H1 (cell line): ENCODE data around the gene SMURF2. TPM values are rescaled to one million over a fixed set of nuclear protein-coding genes. Genes with fewer than 3 reads are reported as not detected.
A peak's percentile ranks its signal among the peaks of the same experiment; 100 is the strongest.

Source experiments
- CTCF ChIA-PET: fragments of 300-600 bp; sonication (Branson Sonifier 250); formaldehyde crosslinking; loops from one replicate; lab custom pipeline; 2021; ENCODE audit not compliant: partially characterized antibody; lab: Charles Lee
- POLR2A ChIA-PET: fragments of 300-600 bp; sonication (Branson Sonifier 250); formaldehyde crosslinking; loops from one replicate; lab custom pipeline; 2021; ENCODE audit warnings: inconsistent platforms; ENCODE audit not compliant: partially characterized antibody; lab: Charles Lee
- DNase-seq, 2 experiments: peaks; one replicate each; pipeline versions ENCODE4 v3.0.0 to v3.0.0-alpha.2; 2010 to 2022; ENCODE audit warnings: low spot score in 2 of 2, low read depth in 1 of 2, mixed read lengths in 1 of 2
- FAIRE-seq: peaks from 2 replicates; lab custom pipeline; 2011; peaks lifted over from hg19 to GRCh38; lab: Jason Lieb, UNC
- H2AFZ ChIP-seq: 2 replicates; pipeline ENCODE4 v1.8.1; 2012; ENCODE audit warnings: low read length, inconsistent platforms
- H2AK5ac ChIP-seq: 2 replicates; pipeline ENCODE4 v1.6.1; 2013; ENCODE audit warnings: low read depth, low read length
- H2BK120ac ChIP-seq: replicated peaks from 2 replicates; pipeline ENCODE3; 2013; ENCODE audit warnings: low read depth, low read length, inconsistent platforms
- H2BK12ac ChIP-seq: 2 replicates; pipeline ENCODE4 v1.6.1; 2013; ENCODE audit warnings: low read depth, low read length
- H2BK15ac ChIP-seq: 2 replicates; pipeline ENCODE4 v1.6.1; 2013; ENCODE audit warnings: low read length
- H2BK20ac ChIP-seq: 2 replicates; pipeline ENCODE4 v1.6.1; 2013; ENCODE audit warnings: low read length
- H2BK5ac ChIP-seq: 2 replicates; pipeline ENCODE4 v1.6.1; 2013; ENCODE audit warnings: low read depth, low read length
- H3K14ac ChIP-seq: 2 replicates; pipeline ENCODE4 v1.6.1; 2013; ENCODE audit warnings: inconsistent platforms; ENCODE audit not compliant: insufficient read length
- H3K18ac ChIP-seq: 2 replicates; pipeline ENCODE4 v1.6.1; 2013; ENCODE audit warnings: low read length; ENCODE audit errors: extremely low read depth
- H3K23ac ChIP-seq: 2 replicates; pipeline ENCODE4 v1.6.1; 2013; ENCODE audit warnings: inconsistent platforms; ENCODE audit not compliant: insufficient read length
- H3K23me2 ChIP-seq: 2 replicates; pipeline ENCODE4 v1.6.1; 2013; ENCODE audit warnings: low read depth, low read length
- H3K27ac ChIP-seq: 2 replicates; pipeline ENCODE4 v1.6.1; 2011; ENCODE audit warnings: low read depth, low read length, inconsistent platforms
- H3K27me3 ChIP-seq, 4 experiments: replicated peaks in 1 of 4; 1 replicate in 1 of 4; 2 replicates in 3 of 4; pipeline versions ENCODE4 v1.6.1 to v1.8.1; 2011 to 2013; ENCODE audit warnings: low read length in 3 of 4, mild to moderate bottlenecking in 3 of 4, inconsistent platforms in 2 of 4, mixed read lengths in 2 of 4, moderate library complexity in 1 of 4; ENCODE audit not compliant: control insufficient read depth in 3 of 4, insufficient read depth in 3 of 4; ENCODE audit errors: extremely low read depth in 1 of 4
- H3K36me3 ChIP-seq, 4 experiments: 2 replicates each; pipeline versions ENCODE4 v1.6.1 to v1.8.1; 2011 to 2013; ENCODE audit warnings: mild to moderate bottlenecking in 4 of 4, low read length in 3 of 4, moderate library complexity in 2 of 4, control low read depth in 1 of 4, inconsistent platforms in 1 of 4; ENCODE audit not compliant: insufficient read depth in 4 of 4, control insufficient read depth in 2 of 4
- H3K4ac ChIP-seq: replicated peaks from 2 replicates; pipeline ENCODE3; 2013; ENCODE audit warnings: low read length, low read depth, mixed read lengths, inconsistent platforms; ENCODE audit not compliant: insufficient read length
- H3K4me1 ChIP-seq, 4 experiments: replicated peaks in 1 of 4; 1 replicate in 1 of 4; 2 replicates in 3 of 4; pipeline versions ENCODE4 v1.6.1 to v1.8.1; 2011 to 2013; ENCODE audit warnings: low read length in 3 of 4, inconsistent platforms in 2 of 4, mixed read lengths in 1 of 4; ENCODE audit not compliant: insufficient read depth in 4 of 4, control insufficient read depth in 3 of 4
- H3K4me2 ChIP-seq, 2 experiments: 2 replicates each; pipeline versions ENCODE4 v1.6.1 to v1.8.1; 2011 to 2013; ENCODE audit warnings: low read depth in 2 of 2, low read length in 2 of 2, control low read depth in 1 of 2, inconsistent platforms in 1 of 2, mild to moderate bottlenecking in 1 of 2; ENCODE audit not compliant: insufficient read depth in 1 of 2
- H3K4me3 ChIP-seq, 4 experiments: fragments of 200-600, 300-600 bp in 1 of 4; sonication (generic), shearing (Covaris generic), sonication (Bioruptor Twin) in 1 of 4; 2 replicates each; pipeline versions ENCODE4 v1.5.1 to v1.8.1; 2011 to 2016; ENCODE audit warnings: low read length in 4 of 4, low read depth in 3 of 4, control low read depth in 2 of 4, inconsistent platforms in 2 of 4, mild to moderate bottlenecking in 2 of 4, mixed read lengths in 1 of 4, moderate library complexity in 1 of 4; ENCODE audit not compliant: insufficient read depth in 2 of 4; ENCODE audit errors: extremely low read depth in 1 of 4
- H3K56ac ChIP-seq: replicated peaks from 2 replicates; pipeline ENCODE3; 2013; ENCODE audit warnings: low read depth, mild to moderate bottlenecking, mixed read lengths, low read length, inconsistent platforms; ENCODE audit not compliant: insufficient read length
- H3K79me1 ChIP-seq: 2 replicates; pipeline ENCODE4 v1.6.1; 2013; ENCODE audit warnings: low read depth, low read length, control low read depth
- H3K79me2 ChIP-seq, 2 experiments: 2 replicates each; pipeline versions ENCODE4 v1.6.1 to v1.8.1; 2012 to 2013; ENCODE audit warnings: low read length in 2 of 2, mild to moderate bottlenecking in 2 of 2, inconsistent platforms in 1 of 2; ENCODE audit not compliant: insufficient read depth in 2 of 2, control insufficient read depth in 1 of 2
- H3K9ac ChIP-seq, 4 experiments: replicated peaks in 1 of 4; 1 replicate in 1 of 4; 2 replicates in 3 of 4; pipeline versions ENCODE4 v1.6.1 to v1.8.1; 2011 to 2013; ENCODE audit warnings: low read depth in 3 of 4, low read length in 3 of 4, control low read depth in 2 of 4, mild to moderate bottlenecking in 2 of 4, moderate library complexity in 2 of 4, inconsistent platforms in 1 of 4; ENCODE audit errors: extremely low read depth in 1 of 4
- H3K9me3 ChIP-seq, 2 experiments: 2 replicates each; pipeline versions ENCODE4 v1.6.1 to v1.8.1; 2012 to 2013; ENCODE audit warnings: mild to moderate bottlenecking in 2 of 2, moderate library complexity in 2 of 2, control low read depth in 1 of 2, inconsistent platforms in 1 of 2, low read depth in 1 of 2, low read length in 1 of 2, mixed read lengths in 1 of 2; ENCODE audit not compliant: insufficient read depth in 2 of 2
- H4K20me1 ChIP-seq, 2 experiments: replicated peaks in 1 of 2; 2 replicates each; pipeline versions ENCODE3 to v1.8.1; 2011 to 2013; ENCODE audit warnings: inconsistent platforms in 2 of 2, low read length in 2 of 2, mild to moderate bottlenecking in 1 of 2; ENCODE audit not compliant: insufficient read depth in 2 of 2, control insufficient read depth in 1 of 2
- H4K5ac ChIP-seq: 2 replicates; pipeline ENCODE4 v1.6.1; 2013; ENCODE audit warnings: low read length, low read depth, mixed read lengths, inconsistent platforms; ENCODE audit not compliant: insufficient read length
- H4K8ac ChIP-seq: 2 replicates; pipeline ENCODE4 v1.8.0; 2013; ENCODE audit warnings: mild to moderate bottlenecking, moderate library complexity, low read length, inconsistent platforms; ENCODE audit not compliant: insufficient read depth; ENCODE audit errors: extremely low read depth
- H4K91ac ChIP-seq: replicated peaks from 2 replicates; pipeline ENCODE3; 2013; ENCODE audit warnings: low read length, mixed read lengths, inconsistent platforms; ENCODE audit not compliant: insufficient read length
- SIRT6 ChIP-seq: IDR thresholded peaks from one replicate; pipeline ENCODE4 v1.7.1; 2012; ENCODE audit warnings: low read length, inconsistent platforms
- TBP ChIP-seq: IDR thresholded peaks from 2 replicates; pipeline ENCODE4 v1.6.1; 2011; ENCODE audit warnings: low read depth, low read length, improper control_type of control experiment
- WGBS, 2 experiments: shearing (Covaris generic) in 1 of 2; methylation state at CpG; one replicate each; pipeline versions ENCODE4 v1.1.6 to v1.1.7; 2013 to 2015; ENCODE audit warnings: low lambda C conversion rate in 2 of 2, mixed read lengths in 2 of 2, inconsistent platforms in 1 of 2, low coverage in 1 of 2, missing lambda C conversion rate in 1 of 2; ENCODE audit not compliant: insufficient replicate concordance in 2 of 2, insufficient coverage in 1 of 2, insufficient read length in 1 of 2; ENCODE audit errors: extremely low coverage in 1 of 2, missing lambda C conversion rate in 1 of 2; 5-methylcytosine and 5-hydroxymethylcytosine counted together
- polyA plus RNA-seq, 7 experiments: library from polyadenylated mRNA; depleted of rRNA in 3 of 7; stranded (reverse) in 5 of 7; unstranded in 2 of 7; fragments of >200 nt in 5 of 7; fragments of 200-250 nt in 2 of 7; gene quantifications; 1 replicate in 5 of 7; 2 replicates in 1 of 7; 4 replicates in 1 of 7; pipeline versions ENCODE4 v1.2.1 to v1.2.3, GENCODE V29; 2011 to 2013; ENCODE audit warnings: missing spikeins in 2 of 7, mixed read lengths in 2 of 7
- total RNA-seq: library from RNA; stranded (reverse); fragmentation: NEBNext Ultra II Directional; extraction: Animal tissue kit (Norgen Biotek cat#: 25700); gene quantifications from 2 replicates; pipeline ENCODE4 v1.2.1, GENCODE V29; 2021
- TF ChIP-seq, protein P1 (sequence below): IDR thresholded peaks from 2 replicates; pipeline ENCODE4 v1.6.1; 2011; ENCODE audit warnings: low read length, improper control_type of control experiment

SMURF2 gene
- total and polyA plus RNA-seq, 2 of the 8 experiments (the other 6 are each of a cell fraction or from before 2014, with no cell fraction given): 7.2 to 29.2 TPM

DNA sequence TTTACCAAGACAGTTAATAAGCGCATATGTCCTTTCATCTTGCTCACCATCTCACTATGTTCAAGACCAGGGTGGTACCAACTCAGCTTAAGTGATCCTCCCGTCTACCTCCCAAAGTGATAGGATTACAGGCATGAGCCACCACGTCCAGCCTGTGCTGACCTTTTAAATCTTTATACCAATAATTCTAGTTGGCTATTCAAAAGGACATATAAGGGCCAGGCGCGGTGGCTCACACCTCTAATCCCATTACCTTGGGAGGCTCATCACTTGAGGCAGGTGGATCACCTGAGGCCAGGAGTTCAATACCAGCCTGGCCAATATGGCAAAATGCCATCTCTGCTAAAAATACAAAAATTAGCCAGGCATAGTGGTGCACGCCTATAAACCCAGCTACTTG, 152.9 kb downstream of the SMURF2 start:
- Histone ChIP-seq H3K9ac (no peak overlapping the region), H4K20me1 (peaks cover 5 to 15% of the 10 kb centered on the region in 2 experiments), H3K23ac (no peak overlapping the region), H3K18ac (no peak overlapping the region), H3K27ac (no peak overlapping the region), H3K23me2 (peaks cover 4% of the 10 kb centered on the region; the same call in 1 of the 2 replicates), H3K27me3 (no peaks in the 10 kb centered on the region), H3K9me3 (no peaks in the 10 kb centered on the region), H3K4me1 (peaks cover 0 to 9% (median 2%) of the 10 kb centered on the region in 4 experiments; a peak in 5 of 7 replicates), H2BK20ac (no peak overlapping the region), H3K79me2 (peaks cover 31 to 83% of the 10 kb centered on the region in 2 experiments), H2AFZ (no peak overlapping the region), H3K4ac (no peak overlapping the region), H3K4me3 (no peak overlapping the region), H2BK12ac (no peak overlapping the region), H2AK5ac (no peak overlapping the region), H3K4me2 (peak overlapping the region; percentile 12 to 15; a peak in 1 of 4 replicates), H3K79me1 (no peaks in the 10 kb centered on the region), H3K14ac (no peak overlapping the region), H4K5ac (no peak overlapping the region), H3K36me3 (peaks cover 2 to 61% (median 27%) of the 10 kb centered on the region in 4 experiments; a peak in 5 of 8 replicates), H4K8ac (no peak overlapping the region), H4K91ac (no peak overlapping the region), H3K56ac (no peak overlapping the region), H2BK120ac (no peak overlapping the region), H2BK5ac (no peak overlapping the region), H2BK15ac (no peak overlapping the region)
- FAIRE-seq (no peak), DNase-seq (no peak)
- WGBS, 2 experiments: 92% methylated on average over 6 of the region's 6 CpGs; no CpG with 5 or more reads in 1 of the 2 experiments
- CTCF ChIA-PET: interaction anchor here (2.4 kb wide), 1 partner anchor 17 kb away, joined by 11 read pairs; no protein-coding TSS in a partner anchor
- POLR2A ChIA-PET: interaction anchor here (1.3 to 2.5 kb wide), 4 partner anchors 11 to 29 kb away, joined by 4 to 26 read pairs (median 6); partner anchors contain the start of gene POLG2
- TF ChIP-seq, protein P1, sequence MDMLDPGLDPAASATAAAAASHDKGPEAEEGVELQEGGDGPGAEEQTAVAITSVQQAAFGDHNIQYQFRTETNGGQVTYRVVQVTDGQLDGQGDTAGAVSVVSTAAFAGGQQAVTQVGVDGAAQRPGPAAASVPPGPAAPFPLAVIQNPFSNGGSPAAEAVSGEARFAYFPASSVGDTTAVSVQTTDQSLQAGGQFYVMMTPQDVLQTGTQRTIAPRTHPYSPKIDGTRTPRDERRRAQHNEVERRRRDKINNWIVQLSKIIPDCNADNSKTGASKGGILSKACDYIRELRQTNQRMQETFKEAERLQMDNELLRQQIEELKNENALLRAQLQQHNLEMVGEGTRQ: no peak
- TF ChIP-seq SIRT6 (no peak), TBP (no peak)
